H4 (cell line): ENCODE data around the gene SATB2. TPM values are rescaled to one million over a fixed set of nuclear protein-coding genes. Genes with fewer than 3 reads are reported as not detected.

Experiments used
- DNase-seq: peaks from one replicate; pipeline ENCODE4 v3.0.0-alpha.2; 2015; ENCODE audit warnings: low spot score
- total RNA-seq: library from RNA; depleted of rRNA; stranded (reverse); fragments of >200 nt; shearing (Covaris generic); gene quantifications from 2 replicates; pipeline ENCODE4 v1.2.3, GENCODE V29; 2014

Gene SATB2
- total RNA-seq, 1 experiment from 2014 or later, result 10.3 TPM

DNA sequence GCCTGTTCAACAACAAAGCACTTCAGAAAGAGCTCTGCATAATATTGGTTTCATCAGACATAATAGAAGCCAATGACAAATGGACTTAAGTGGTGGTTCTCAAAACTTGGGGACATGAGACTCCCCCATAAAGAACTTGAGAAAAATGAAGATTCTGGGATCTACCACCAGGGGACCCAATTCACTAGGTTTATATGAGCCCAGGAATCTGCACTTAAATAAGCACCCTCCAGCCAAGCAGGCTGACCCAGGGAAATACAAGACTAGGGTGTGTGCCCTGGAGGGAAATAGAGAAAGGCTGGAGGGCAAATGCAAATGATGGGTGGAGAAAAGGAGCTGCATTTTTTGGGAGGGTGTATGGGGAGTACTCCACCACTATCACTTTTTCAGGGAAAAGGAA, 52.5 kb downstream of the SATB2 start:
- DNase-seq, result peak; percentile 7

DNA sequence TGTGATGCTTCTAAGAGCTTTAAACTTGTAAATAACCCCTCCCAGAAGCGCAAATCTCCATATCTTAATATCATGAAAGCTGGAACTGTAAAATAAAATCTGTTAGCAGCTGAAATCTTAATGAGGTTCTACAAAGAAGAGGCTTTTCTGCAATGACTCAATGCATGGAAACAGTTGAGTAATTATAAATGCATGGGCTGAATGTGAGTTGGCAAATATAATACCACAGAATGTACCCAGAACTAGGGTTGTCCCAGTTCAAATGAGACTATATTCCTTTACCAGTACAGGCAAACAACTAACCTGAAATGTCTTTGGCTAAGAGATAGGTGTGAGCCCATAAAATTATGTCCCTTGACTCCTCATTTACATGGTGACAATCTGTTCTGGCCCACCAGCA, 52.9 kb downstream of the SATB2 start:
- no peak for DNase-seq

DNA sequence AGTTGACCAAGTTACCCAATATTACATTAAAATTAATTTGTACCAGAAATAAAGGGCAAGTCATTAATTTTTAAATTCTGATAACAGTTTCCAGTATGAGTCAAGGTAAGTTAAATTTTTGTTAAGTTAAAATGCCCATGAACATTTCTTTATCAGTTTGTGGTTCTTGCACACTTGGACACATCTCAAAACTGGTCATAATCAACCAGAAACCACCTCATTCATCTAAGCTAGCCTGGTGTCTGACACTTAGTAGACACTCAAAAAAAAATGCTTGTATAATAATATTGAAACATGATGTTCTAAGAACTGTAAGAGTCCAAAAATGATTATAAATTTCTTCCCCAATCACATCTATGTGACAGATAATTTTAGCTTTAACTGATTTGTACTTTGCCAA, 62.4 kb downstream of the SATB2 start:
- no peak for DNase-seq

DNA sequence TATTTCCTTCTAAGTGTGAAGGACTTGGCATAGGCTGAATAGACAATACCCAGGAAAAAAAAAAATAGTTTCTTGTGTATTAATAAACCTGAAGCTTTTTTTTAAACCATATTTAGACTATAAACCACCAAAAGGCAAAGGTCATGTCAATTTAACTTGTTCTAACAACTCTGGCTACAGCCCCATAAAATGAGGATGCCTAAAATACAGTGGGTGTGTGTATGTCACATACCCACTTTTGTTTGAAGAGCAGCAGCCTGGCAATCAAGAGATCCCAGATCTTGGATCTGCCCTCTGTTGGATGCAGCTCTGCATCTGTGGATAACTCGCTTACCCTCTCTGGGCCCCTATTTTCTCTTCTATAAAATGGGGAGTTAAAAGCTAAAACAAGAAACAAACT, 65.4 kb downstream of the SATB2 start:
- DNase-seq, result no peak

DNA sequence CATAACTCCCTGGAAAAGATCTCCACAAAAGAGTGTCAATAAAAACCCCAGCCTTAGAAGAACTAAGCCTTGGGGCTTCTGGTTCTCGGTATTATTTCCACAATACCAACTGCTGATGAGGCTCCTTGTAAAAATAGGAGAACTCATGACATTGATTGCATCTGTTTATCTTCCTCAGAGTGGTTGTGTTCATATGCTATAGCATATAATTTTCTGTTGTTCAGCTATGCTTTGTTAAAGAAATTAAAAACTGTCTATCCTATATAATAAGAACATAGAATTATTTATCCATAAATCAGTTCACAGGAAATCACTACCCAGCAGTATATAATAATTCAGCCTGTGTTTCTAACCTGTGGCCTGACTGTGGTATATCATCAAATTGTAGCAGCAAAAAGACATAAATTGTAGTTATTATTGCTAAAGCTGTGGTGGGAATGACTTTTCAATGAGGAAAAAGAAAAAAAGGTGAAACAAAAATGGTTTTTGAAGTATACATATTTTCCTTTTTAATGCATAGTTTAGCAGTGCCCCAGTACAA, 68.9 kb downstream of the SATB2 start:
- no peak for DNase-seq

DNA sequence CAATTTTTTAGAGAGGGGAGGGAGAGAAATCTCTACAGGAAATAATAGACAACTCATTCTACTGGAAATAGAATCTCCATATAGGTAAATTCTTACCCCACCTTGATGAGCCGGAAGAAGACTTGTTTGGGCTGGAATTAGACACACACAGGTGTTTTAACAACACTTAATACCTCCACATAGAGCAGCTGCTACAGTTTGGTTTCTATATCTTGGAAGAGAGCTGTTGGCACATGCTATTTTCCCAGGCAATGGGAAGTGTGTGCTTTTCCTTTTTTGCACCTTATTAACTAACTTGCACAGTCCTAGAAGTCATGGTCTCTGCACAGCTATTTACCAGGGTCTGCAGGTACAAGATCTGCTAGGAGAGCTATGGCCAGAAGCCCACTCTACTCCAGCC, 73.7 kb downstream of the SATB2 start:
- DNase-seq, result no peak

DNA sequence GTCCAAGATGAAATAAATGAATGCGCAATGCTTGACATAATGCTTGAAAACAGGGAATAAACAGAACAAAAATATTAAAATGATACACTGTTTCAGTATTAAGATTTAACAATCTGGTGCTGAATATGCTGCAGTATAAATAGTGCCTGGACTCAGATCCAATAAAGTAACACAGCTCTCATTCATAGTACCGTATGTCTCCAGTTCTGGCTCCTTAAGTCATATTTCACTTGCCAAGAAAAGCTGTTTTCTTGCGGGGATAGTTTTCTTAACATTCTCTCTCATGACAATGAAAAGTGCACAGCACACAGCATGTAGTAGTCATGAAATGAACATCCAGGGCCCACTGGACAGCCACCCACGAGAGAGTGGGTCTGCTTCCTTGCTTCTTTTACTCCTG, 74.7 kb downstream of the SATB2 start:
- no peak for DNase-seq

DNA sequence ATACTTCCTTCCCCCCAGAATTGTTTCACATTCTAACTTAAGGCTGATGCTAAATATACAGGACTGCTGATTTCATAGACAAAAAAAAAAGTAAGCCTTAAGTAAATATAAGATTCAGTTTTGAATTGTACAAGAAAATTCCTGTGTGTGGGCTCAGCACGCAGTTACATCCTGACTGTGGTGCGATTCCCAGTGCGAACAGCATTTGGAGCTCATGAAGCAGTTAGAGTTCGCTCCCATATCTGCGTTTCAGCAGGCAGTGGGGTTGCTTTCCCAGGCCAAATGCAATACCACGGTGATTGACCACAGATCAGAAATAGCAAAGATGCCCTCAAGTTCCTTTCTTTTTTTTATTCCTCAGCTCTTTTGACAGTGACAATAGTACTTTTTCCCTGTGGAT, 75.6 kb downstream of the SATB2 start:
- DNase-seq, result no peak

DNA sequence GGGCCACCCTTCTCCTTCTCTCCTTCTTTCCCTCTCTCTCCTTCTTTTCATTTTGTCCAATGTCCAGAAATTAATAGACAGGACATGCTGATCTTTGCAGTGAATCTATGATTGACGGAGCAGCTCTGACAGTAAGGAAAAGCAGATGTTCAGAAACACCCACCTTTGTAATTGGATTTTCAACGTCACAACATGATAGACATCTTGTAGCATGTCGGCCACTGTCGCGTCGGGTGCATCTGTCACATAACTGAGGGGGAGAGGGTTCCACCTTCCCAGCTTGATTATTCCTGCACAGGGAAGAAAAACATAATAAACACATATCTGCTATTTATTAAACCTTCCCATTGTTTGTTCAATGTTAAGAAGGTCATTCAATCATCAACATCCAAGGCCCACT, 76.2 kb downstream of the SATB2 start:
- DNase-seq, result no peak

DNA sequence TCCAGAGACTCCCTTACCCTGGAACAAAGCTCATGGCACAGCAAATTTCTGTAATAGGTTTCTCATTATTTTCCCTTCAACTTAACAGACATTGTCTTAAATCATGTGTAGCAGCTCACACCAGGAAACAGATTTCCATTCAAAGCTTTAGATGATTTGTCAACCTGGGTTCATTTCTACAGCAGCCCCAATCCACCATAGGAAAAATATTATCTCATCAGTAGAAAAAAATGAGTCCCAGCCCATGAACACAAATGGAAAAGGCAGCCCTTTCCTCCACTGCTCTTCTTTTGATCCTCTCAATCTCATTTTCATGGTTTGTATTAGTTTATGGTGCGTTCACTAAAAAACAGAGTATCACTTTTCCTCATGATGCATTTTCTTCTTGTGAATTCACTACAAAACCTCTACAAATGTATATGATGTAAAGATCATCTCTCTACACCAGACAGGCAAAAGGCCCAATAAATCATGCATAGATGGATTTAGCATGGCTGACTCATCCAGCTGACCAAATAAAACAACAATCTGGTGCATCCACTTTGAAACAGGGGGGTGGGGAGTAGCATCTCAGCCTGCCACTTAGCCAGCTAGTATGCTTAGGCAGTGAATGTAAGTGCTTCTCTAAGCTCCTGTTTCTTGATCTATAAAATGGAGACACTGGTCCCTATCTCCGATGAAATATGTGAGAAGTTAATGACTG, 78.6 kb downstream of the SATB2 start:
- DNase-seq, result no peak

DNA sequence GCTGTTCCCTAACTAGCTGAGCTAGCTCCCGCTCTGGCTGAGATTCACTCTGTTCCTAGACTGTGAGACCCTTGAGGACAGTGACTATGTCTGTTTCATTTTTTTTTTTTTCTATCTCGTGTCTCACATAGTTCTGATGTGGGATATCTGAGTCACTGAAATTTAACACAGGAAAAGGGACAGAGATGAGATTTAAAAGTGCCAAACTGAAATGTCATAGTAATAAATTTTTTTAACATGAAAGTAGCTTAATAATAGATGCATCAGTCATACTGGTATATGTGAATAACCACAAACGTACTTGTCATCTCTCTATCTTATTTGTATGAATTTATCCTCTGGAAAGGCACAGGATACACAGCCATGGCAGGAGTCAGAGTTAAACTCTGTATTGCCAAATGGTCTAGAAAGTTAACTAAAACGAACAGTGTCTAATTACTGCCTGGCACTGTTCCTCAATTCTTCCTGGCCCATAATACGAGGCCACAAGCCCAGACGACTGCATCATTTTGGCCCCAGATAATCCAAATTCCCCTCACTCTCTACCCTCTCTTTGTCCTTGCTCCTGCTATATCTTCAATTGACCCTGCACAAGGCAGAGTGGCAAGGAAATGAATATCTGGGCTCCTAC, 87.5 kb downstream of the SATB2 start:
- no peak for DNase-seq

DNA sequence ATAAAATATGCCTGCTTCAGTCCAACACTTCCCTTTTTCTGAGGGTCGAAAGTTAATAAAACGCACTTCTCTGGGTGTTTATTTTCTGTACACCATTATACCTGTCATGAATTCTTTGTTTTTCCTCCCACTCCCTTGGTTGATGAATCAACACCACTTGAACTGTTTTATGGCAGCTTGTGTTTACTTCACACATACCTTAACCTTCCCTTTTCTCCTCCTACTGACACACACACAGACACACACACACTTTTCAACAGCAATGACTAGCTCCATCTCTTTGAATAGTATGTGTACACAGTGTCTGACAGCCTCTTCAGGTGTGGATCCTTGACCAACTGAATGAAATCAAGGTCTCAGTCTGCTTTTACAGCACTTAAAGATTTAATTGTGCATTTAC, 91.3 kb downstream of the SATB2 start:
- peak; percentile 73 for DNase-seq

DNA sequence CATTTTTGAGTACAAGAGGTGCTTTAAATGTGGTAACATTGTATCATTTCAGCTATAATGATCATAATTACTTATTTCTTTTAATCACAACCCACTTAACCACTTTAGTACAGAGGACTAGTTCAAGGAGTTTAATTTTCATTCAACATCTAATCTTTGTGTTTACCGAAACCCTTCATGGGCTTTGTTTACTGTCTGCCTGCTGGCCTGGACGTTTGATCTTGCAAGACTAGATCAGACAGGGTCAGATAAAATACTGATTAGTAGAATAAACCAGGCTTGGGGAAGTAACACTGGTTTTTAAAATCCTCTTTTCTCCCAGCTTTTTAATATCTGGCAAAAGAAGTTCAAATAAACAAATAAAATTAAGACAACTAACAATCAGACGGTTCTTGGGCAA, 93.6 kb downstream of the SATB2 start:
- DNase-seq, result no peak

DNA sequence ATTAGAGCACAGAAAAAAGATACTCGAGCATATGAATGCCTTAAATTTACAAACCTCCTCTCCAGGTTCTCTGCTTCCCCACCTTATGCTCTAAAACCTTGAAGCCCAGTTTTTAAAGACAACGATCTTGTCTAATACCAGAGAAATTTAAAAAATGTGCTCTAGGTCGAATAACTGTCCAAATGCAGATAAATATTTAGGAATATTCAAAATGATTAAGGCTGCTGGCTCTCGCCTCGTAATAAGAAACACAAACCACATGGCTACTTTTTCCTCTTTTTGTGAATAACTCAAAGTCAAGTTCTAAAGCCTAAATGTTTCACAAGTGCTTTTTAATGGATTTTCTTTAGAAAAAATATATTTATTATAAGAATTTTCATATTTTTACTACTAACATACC, 101.3 kb downstream of the SATB2 start:
- no peak for DNase-seq

DNA sequence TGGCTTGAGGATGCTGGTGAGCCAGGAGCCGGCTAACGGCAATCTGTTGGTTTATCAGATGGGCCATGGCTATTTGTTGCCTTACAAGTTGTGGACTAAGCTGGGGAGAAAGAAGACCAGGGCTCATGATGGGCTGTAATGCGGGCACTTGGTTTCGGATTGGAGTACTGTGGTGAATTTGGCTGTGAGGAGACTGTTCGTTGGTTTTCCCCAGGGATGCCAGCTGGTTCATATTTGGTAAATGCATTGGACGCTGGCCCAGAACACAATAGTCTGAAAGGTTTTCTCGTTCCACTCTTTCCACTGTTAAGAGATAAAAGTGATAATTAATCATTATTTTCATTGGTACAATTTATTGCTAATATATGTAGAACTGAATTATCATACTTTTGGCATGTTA, 108.9 kb downstream of the SATB2 start:
- no peak for DNase-seq

DNA sequence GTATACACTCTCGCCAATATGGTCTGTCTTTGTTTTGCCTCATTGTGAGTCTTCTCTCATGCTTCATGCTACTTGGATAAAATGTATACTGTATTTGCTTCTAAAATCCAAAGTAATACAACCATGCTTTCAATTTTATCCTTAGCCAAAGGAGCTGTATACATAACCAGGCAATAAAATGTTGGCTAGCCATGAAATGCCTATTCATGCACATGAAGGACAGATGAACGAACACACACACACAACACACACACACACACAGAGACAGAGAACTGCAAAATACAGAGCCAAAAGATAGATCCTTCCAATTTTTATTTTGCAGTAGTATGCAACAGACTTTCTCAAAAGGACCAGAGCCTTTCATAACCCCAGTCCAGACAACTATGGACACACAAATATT, 113.7 kb downstream of the SATB2 start:
- no peak for DNase-seq

DNA sequence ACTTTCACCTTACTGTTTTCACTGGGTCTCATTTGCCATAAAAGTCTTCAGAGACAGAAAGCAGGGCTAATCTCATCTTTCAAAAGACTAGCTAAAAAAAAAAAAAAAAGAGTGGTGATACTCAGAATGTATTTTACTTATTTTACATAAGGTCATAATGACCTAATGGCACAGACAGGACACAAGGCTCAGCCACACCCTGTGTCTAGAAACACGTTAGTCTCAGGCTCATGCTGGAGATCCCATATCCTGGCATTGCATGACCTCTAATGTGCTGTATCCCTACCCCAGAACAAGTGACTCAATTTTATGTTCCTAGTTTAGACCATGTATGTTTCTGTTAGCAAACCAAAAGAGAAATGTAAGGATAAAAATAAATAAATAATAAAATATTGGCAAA, 115.4 kb downstream of the SATB2 start:
- DNase-seq, result no peak

DNA sequence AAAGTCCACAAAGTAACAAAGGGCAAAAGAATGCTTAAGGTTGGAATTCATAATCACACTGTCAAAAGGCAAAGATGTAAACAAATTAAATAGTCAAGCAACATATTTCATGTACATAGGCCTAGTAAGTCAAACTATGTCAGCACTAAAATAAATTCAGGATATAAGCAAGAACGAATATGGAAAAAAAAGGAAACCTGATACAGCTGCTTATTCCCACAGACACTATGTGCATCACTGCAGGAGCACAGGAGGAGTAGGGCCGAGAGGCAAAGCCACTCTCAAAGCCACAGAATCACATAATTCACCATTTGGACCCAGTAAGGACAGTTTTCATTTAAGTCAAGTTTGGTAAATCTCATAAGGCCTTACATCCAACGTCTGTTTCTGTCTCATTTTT, 116.6 kb downstream of the SATB2 start:
- DNase-seq, result no peak

DNA sequence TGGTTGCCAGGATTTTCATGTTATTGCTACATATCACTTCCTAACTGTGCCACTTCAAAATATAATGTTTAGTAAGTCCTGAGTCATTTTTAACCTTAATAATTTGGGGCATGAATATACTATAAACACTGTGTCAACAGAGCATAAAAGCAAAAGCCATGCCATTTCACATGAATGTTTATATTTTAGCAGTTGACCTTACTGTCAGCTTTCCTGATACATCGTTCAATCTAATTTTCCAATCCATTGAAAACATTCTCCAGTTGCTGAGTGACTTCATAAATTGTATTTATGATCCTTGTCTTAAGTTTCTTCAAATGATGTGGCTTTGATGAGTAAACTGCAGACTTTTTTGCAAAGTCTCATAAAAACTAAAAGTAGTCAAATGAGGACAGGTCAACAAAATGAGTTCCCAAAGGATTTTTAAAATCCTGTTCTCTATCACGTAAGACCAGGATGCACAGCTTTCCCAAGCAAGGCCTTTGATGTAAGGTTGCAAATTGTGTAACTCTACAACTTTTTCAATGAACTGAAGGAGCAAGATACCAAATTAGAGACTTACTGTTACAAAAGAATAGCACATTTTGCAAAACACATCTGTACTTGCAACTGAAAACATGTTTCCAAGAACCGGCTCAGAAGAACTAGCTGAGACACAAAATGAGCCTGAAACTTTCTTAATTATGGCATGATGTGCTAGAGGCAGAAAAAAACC, 117.7 kb downstream of the SATB2 start:
- DNase-seq, result no peak

DNA sequence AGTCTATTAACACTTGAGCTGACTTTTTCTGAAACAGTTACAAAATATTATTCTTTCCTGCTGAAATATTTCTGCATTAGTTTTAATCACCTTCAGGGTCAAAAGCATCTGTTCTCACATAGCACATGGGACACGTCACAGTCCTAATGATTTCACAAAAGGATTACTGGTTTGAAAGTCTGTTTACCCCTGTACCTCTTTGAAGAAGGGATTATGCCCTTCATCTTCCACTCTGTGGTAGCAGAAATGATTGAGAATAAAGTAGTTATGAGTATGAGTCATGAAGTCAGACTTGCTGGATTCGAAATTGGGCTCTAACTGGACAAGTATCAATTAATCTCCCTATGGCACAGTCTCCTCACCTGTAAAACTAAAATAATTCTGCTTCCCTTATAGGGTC, 121.2 kb downstream of the SATB2 start:
- DNase-seq, result no peak

DNA sequence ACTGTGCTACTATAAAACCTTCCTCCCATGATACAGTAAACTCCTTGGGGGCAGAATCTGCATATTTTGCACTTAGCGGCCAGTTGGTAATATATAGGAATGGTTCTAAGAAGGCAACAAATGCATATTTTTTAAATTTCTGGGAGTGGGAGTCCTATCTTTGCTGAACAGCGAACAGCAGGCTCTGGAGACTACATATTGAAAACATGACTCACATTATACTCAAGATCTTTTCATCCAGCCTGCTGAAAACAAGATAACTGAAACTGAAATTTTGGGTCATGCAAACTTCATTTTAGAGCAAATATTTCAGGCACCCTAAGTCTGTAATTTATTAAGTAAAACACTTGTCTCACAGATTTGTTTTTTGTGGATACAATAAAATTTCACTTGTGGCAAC, 122.2 kb downstream of the SATB2 start:
- DNase-seq, result no peak

DNA sequence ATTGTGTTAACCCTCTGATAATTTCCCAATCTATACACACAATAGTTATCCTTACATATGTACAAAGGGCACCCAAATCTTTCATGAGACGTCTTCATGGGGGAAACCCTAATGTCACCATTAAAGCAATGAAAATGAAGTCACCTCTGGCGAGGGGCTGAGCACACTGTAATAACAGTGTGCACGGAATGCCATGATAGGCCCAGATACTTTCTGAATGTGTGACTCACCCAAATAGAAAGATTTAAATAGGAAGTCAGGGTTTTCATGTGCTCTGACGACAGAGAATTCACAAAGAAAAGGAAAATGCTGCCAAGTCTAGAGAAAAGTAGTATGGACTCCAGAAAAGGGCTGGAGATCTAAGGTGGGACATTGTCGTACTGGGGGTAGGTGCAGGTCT, 128.3 kb downstream of the SATB2 start:
- peak; percentile 39 for DNase-seq

DNA sequence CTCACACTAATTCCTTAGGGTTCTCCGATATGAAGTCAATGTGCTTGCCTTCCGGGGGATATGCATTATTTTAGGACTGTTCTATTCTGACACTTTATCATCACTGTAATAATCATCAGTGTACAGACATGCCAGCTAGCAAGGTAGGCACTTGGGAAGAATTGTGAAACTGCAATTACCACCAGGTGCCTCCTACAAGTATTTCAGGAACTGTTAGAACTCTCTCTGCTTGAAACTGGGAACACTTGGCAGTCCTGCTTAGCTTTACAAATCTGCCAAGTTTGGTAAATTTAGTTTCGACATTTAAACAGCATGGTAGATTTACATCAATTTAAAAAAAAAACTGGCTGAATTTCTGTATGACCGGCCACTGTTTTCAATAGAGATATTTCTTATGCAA, 128.7 kb downstream of the SATB2 start:
- DNase-seq, result no peak
